HS-5 (cell line): ENCODE measurements around the gene MYRIP.
"Not testable (repeated sequence)": the region's sequence is repeated elsewhere in the genome, so short reads cannot be mapped to it uniquely, and the experiment has no call there.

Source experiments
- DNase-seq: peaks from one replicate; pipeline ENCODE4 v3.0.0-alpha.2; 2012; ENCODE audit warnings: low read depth

The MYRIP gene

GRCh38 chr3:40130721-40131120 is 321.3 kb downstream of the MYRIP start:
- DNase-seq, result no peak

GRCh38 chr3:40133886-40134575 is 324.6 kb downstream of the MYRIP start:
- DNase-seq, result not testable (repeated sequence)

- peak; percentile 76 for DNase-seq
These were observed 328.3 kb downstream of the MYRIP start for GRCh38 chr3:40137591-40138295.

- DNase-seq, result no peak
These were observed 334.1 kb downstream of the MYRIP start for GRCh38 chr3:40143283-40144090.

GRCh38 chr3:40148827-40149226 is 339.4 kb downstream of the MYRIP start:
- no peak for DNase-seq

GRCh38 chr3:40152482-40153133 is 343.2 kb downstream of the MYRIP start:
- no peak for DNase-seq

GRCh38 chr3:40160933-40161332 is 351.5 kb downstream of the MYRIP start:
- DNase-seq, result no peak

GRCh38 chr3:40162616-40163015 is 353.2 kb downstream of the MYRIP start:
- no peak for DNase-seq

GRCh38 chr3:40166997-40167396 is 357.6 kb downstream of the MYRIP start:
- DNase-seq, result no peak

GRCh38 chr3:40167958-40168357 is 358.5 kb downstream of the MYRIP start:
- DNase-seq, result no peak

GRCh38 chr3:40169983-40170382 is 360.6 kb downstream of the MYRIP start:
- no peak for DNase-seq

- DNase-seq, result no peak
These were observed 361.0 kb downstream of the MYRIP start for GRCh38 chr3:40170395-40170794.

- no peak for DNase-seq
These were observed 363.2 kb downstream of the MYRIP start for GRCh38 chr3:40172560-40172959.

GRCh38 chr3:40173227-40173721 is 363.9 kb downstream of the MYRIP start:
- DNase-seq, result no peak

- DNase-seq, result no peak
These were observed 368.7 kb downstream of the MYRIP start for GRCh38 chr3:40178012-40178594.

- DNase-seq, result peak; percentile 44
These were observed 369.6 kb downstream of the MYRIP start for GRCh38 chr3:40179016-40179415.

- DNase-seq, result no peak
These were observed 371.8 kb downstream of the MYRIP start for GRCh38 chr3:40181182-40181581.

- no peak for DNase-seq
These were observed 375.8 kb downstream of the MYRIP start for GRCh38 chr3:40185029-40185695.

- DNase-seq, result no peak
These were observed 377.1 kb downstream of the MYRIP start for GRCh38 chr3:40186508-40186907.

GRCh38 chr3:40187945-40188344 is 378.5 kb downstream of the MYRIP start:
- no peak for DNase-seq

GRCh38 chr3:40189118-40189517 is 379.7 kb downstream of the MYRIP start:
- DNase-seq, result no peak
